Heart right ventricle (tissue), 16 donors: ENCODE data around the gene ZNF71. TPM values are rescaled to one million over a fixed set of nuclear protein-coding genes. Genes with fewer than 3 reads are reported as not detected.
A peak's percentile ranks its signal among the peaks of the same experiment; 100 is the strongest.

ENCODE experiments used
- ATAC-seq, 8 donors: fragments of 200-7000 bp; cut with Tn5 transposase; one replicate each; pipeline ENCODE4 v1.9.1; 2020; ENCODE audit warnings: mild to moderate bottlenecking in 8 of 8, moderate library complexity in 8 of 8, moderate number of reproducible peaks in 1 of 8
- DNase-seq, 2 donors: peaks; one replicate each; pipeline ENCODE4 v3.0.0-alpha.2; 2020
- H3K27ac ChIP-seq, 10 donors: fragments of 200-600 bp; sonication (generic) in 2 of 10; one replicate each; pipeline versions ENCODE4 v1.5.0 to v1.8.0; 2020 to 2022; ENCODE audit warnings: mild to moderate bottlenecking in 3 of 10
- H3K27me3 ChIP-seq, 7 donors: fragments of 200-600 bp; one replicate each; pipeline ENCODE4 v1.8.0; 2021 to 2022; ENCODE audit warnings: mild to moderate bottlenecking in 2 of 7
- H3K36me3 ChIP-seq, 9 donors: fragments of 200-600 bp; sonication (generic) in 1 of 9; one replicate each; pipeline versions ENCODE4 v1.5.0 to v1.8.0; 2020 to 2022; ENCODE audit warnings: mild to moderate bottlenecking in 2 of 9
- H3K4me1 ChIP-seq, 9 donors: fragments of 200-600 bp; sonication (generic) in 1 of 9; one replicate each; pipeline versions ENCODE4 v1.5.0 to v1.8.0; 2020 to 2022; ENCODE audit warnings: mild to moderate bottlenecking in 4 of 9
- H3K4me3 ChIP-seq, 10 donors: fragments of 200-600 bp; sonication (generic) in 2 of 10; one replicate each; pipeline versions ENCODE4 v1.5.0 to v1.8.0; 2020 to 2022; ENCODE audit warnings: mild to moderate bottlenecking in 7 of 10, moderate library complexity in 2 of 10
- H3K9me3 ChIP-seq, 11 donors: fragments of 200-600 bp in 10 of 11; sonication (generic) in 2 of 11; one replicate each; pipeline versions ENCODE4 v1.5.0 to v1.8.0; 2013 to 2022; ENCODE audit warnings: mild to moderate bottlenecking in 2 of 11, control low read depth in 1 of 11, moderate library complexity in 1 of 11
- WGBS, 2 donors: extraction: QIAGEN DNeasy Blood & Tissue Kit; methylation state at CpG; one replicate each; pipeline ENCODE4 v1.1.7; 2013; ENCODE audit warnings: inconsistent platforms in 1 of 2; 5-methylcytosine and 5-hydroxymethylcytosine counted together
- intact Hi-C, 10 donors: fragments of 100-400 bp; cut with DNase I; formaldehyde crosslinking; loops; one replicate each; pipeline versions ENCODE4 v1.11.1 to v1.14.2; 2022
- polyA plus RNA-seq, 2 donors: library from polyadenylated mRNA; stranded (reverse); fragments of 200-250 nt; gene quantifications; one replicate each; pipeline ENCODE4 v1.2.3, GENCODE V29; 2013
- total RNA-seq, 10 donors: library from RNA; stranded (reverse); fragmentation: NEBNext Ultra II Directional in 3 of 10; extraction: Animal tissue kit (Norgen Biotek cat#: 25700) in 3 of 10; gene quantifications; one replicate each; pipeline versions ENCODE4 v1.2.1 to v1.2.4, GENCODE V29; 2021 to 2023
- TF ChIP-seq, protein P1 (sequence below), 9 donors: fragments of 200-600 bp; sonication (generic) in 2 of 9; IDR thresholded peaks; one replicate each; pipeline versions ENCODE4 v1.5.0 to v1.8.0; 2021 to 2022; ENCODE audit warnings: antibody characterized with exemption in 9 of 9, mild to moderate bottlenecking in 5 of 9, moderate library complexity in 1 of 9
- donor health status: Arrhythmogenic right ventricular cardiomyopathy.
- donor health status: ischemic (EF 13 %, LVEDD 7.1; RV severe dilation, severe dysfunction).
- donor health status: healthy with polysubstance abuse.
- donor health status: DM: no; HTN: yes; CAD: no.
- donor health status: DM: no; HTN: no; CAD: no.
- donor health status: ischemic (EF 25% LVEDD 6.9; RV normal size, moderate dysfunction).
- donor health status: ischemic (EF 25% LVEDD 5.7; RV mildly dilated, moderate dysfunction).
- donor health status: healthy.
- donor health status: DM: yes; HTN: yes; CAD: no.
- donor health status: Ischemic cardiomyopathy.
- donor health status: ischemic (EF 35%, LVEDD 5.7; RV mildly dilated, moderate dysfunction).
- donor health status: nonischemic (EF 11% LVEDD 7.7; RV severe dilation, severe dysfunction).
- donor health status: DM: yes; HTN: yes; CAD: no.
- donor health status: PGD.
- donor health status: ischemic (EF 29% LVEDD 5.4; RV normal size, mild dysfunction).
- donor health status: nonischemic (EF 23%, LVEDD 6.1; RV moderate dilation, normal function).

ZNF71 gene
- total and polyA plus RNA-seq, 12 donors: 2.9 to 7.2 (median 6.1) TPM

- Histone ChIP-seq H3K9me3 (peaks cover 0 to 96% (median 6%) of the 10 kb centered on the region in 11 donors), H3K4me1 (peaks cover 0 to 18% (median 6%) of the 10 kb centered on the region in 9 donors), H3K27me3 (no peaks in the 10 kb centered on the region), H3K27ac (no peak overlapping the region), H3K36me3 (peaks cover 0 to 47% (median 7%) of the 10 kb centered on the region in 9 donors), H3K4me3 (no peak overlapping the region)
- 75 to 80% methylated on average over 8 of the region's 8 CpGs for WGBS, 2 donors
- no peak for ATAC-seq
- intact Hi-C loops: no loop called here
- DNase-seq: no peak
- TF ChIP-seq, protein P1, sequence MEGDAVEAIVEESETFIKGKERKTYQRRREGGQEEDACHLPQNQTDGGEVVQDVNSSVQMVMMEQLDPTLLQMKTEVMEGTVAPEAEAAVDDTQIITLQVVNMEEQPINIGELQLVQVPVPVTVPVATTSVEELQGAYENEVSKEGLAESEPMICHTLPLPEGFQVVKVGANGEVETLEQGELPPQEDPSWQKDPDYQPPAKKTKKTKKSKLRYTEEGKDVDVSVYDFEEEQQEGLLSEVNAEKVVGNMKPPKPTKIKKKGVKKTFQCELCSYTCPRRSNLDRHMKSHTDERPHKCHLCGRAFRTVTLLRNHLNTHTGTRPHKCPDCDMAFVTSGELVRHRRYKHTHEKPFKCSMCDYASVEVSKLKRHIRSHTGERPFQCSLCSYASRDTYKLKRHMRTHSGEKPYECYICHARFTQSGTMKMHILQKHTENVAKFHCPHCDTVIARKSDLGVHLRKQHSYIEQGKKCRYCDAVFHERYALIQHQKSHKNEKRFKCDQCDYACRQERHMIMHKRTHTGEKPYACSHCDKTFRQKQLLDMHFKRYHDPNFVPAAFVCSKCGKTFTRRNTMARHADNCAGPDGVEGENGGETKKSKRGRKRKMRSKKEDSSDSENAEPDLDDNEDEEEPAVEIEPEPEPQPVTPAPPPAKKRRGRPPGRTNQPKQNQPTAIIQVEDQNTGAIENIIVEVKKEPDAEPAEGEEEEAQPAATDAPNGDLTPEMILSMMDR (IDR thresholded peaks at IDR 0.05): no peak
These were observed 16.2 kb downstream of the ZNF71 start for GRCh38 chr19:56611288-56611687.

- 87 to 94% methylated on average over 2 of the region's 2 CpGs for WGBS, 2 donors
- Histone ChIP-seq H3K27ac (peak overlapping the region in 7 of 10 donors; percentile 20 to 74 (median 67)), H3K4me3 (no peak overlapping the region), H3K36me3 (peaks cover 0 to 51% (median 7%) of the 10 kb centered on the region in 9 donors), H3K27me3 (no peaks in the 10 kb centered on the region), H3K4me1 (peaks cover 0 to 16% (median 6%) of the 10 kb centered on the region in 9 donors), H3K9me3 (peaks cover 0 to 96% (median 0%) of the 10 kb centered on the region in 11 donors)
- no peak for ATAC-seq
- no peak for DNase-seq
- intact Hi-C loops: no loop called here
- TF ChIP-seq, protein P1 (IDR thresholded peaks at IDR 0.05): no peak
These were observed 17.6 kb downstream of the ZNF71 start for GRCh38 chr19:56612737-56613136.

DNA sequence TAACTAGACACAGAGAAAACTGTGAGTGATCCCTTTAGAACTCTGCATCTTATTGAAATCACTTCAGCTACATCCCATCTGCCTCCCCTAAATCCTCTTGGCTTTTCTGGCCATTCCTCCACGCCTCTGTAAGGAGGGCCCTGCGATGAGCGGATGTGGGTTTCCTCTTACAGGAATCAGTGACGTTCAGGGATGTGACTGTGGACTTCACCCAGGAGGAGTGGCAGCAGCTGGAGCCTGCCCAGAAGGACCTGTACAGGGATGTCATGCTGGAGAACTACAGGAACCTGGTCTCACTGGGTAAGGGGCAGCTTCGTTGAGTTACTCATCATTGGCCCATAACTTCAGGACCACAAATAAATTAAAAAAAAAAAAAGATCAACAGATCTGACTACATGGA is 18.5 kb downstream of the ZNF71 start:
- peaks cover 0 to 11% (median 5%) of the 10 kb centered on the region in 9 donors for H3K4me1 ChIP-seq

DNA sequence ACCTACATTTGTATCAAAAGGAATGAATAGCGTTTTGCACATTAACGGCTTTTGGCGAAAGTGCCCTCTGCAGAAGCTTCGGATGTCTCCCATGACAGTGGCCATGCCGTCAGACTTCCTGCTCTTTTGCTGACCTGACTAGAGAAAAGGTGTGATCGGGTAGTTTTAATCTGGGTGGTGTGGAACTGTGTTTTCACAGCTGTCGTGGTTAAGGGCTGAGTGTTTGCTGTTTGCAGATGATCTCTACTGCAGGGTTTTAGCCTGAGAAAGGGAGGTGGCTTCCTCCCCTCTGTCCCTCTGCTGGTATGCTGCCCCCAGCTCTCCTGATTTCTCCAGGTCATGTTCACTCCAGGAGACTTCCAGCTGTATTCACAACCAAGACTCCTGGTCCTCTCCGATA is 22.4 kb downstream of the ZNF71 start:
- peaks cover 0 to 100% (median 0%) of the 10 kb centered on the region in 11 donors for H3K9me3 ChIP-seq
- H3K4me1 ChIP-seq: peaks cover 0 to 11% (median 0%) of the 10 kb centered on the region in 9 donors
- intact Hi-C loops: no loop called here

More for the DNA sequence above, 18.5 kb downstream of the ZNF71 start:
- ATAC-seq (peak in 6 of 8 donors; percentile 55 to 95 (median 82)), DNase-seq (no peak)
- intact Hi-C loops: no loop called here
- H3K36me3 ChIP-seq: peaks cover 0 to 58% (median 7%) of the 10 kb centered on the region in 9 donors
- 63 to 74% methylated on average over 5 of the region's 5 CpGs for WGBS, 2 donors
- H3K9me3 ChIP-seq: peaks cover 0 to 96% (median 0%) of the 10 kb centered on the region in 11 donors
- no peak overlapping the region for H3K4me3 ChIP-seq
- H3K27ac ChIP-seq: peak overlapping the region in 7 of 10 donors; percentile 20 to 74 (median 67)
- H3K27me3 ChIP-seq: no peaks in the 10 kb centered on the region
- TF ChIP-seq, protein P1 (IDR thresholded peaks at IDR 0.05): no peak

More for the DNA sequence above, 22.4 kb downstream of the ZNF71 start:
- DNase-seq (no peak), ATAC-seq (no peak)
- Histone ChIP-seq H3K4me3 (no peak overlapping the region), H3K36me3 (peaks cover 0 to 55% (median 20%) of the 10 kb centered on the region in 9 donors), H3K27ac (no peak overlapping the region), H3K27me3 (no peaks in the 10 kb centered on the region)
- 92 to 96% methylated on average over 8 of the region's 8 CpGs for WGBS, 2 donors
- TF ChIP-seq, protein P1 (IDR thresholded peaks at IDR 0.05): no peak
